Ishikawa (cell line): ENCODE data around the gene UBALD1.

Experiments used
- CEBPB ChIP-seq: IDR thresholded peaks from 2 replicates; pipeline ENCODE4 v1.6.1; 2012
- CREB1 ChIP-seq: IDR thresholded peaks from 2 replicates; pipeline ENCODE4 v1.6.1; 2012; ENCODE audit warnings: low read depth
- EGR1 ChIP-seq: IDR thresholded peaks from 2 replicates; pipeline ENCODE4 v1.6.1; 2012
- EP300 ChIP-seq: IDR thresholded peaks from 2 replicates; pipeline ENCODE4 v1.6.1; 2012; ENCODE audit warnings: borderline replicate concordance
- FOXM1 ChIP-seq: IDR thresholded peaks from 2 replicates; pipeline ENCODE4 v1.6.1; 2012; ENCODE audit warnings: low read depth, borderline replicate concordance
- NFIC ChIP-seq: IDR thresholded peaks from 2 replicates; pipeline ENCODE4 v1.6.1; 2012
- RAD21 ChIP-seq: IDR thresholded peaks from 2 replicates; pipeline ENCODE4 v1.6.1; 2012; ENCODE audit warnings: low read depth
- TAF1 ChIP-seq: IDR thresholded peaks from 2 replicates; pipeline ENCODE4 v1.6.1; 2012; ENCODE audit warnings: low read depth, mild to moderate bottlenecking
- TCF12 ChIP-seq: IDR thresholded peaks from 2 replicates; pipeline ENCODE4 v1.6.1; 2012; ENCODE audit warnings: low read depth
- TEAD4 ChIP-seq: IDR thresholded peaks from 2 replicates; pipeline ENCODE4 v1.6.1; 2012
- YY1 ChIP-seq: IDR thresholded peaks from 2 replicates; pipeline ENCODE4 v1.6.1; 2012; ENCODE audit warnings: low read depth
- ZBTB7A ChIP-seq: IDR thresholded peaks from 2 replicates; pipeline ENCODE4 v1.6.1; 2012; ENCODE audit warnings: low read depth
- TF ChIP-seq, protein P1 (sequence below): IDR thresholded peaks from 2 replicates; pipeline ENCODE4 v1.6.1; 2012
- TF ChIP-seq, protein P2 (sequence below): IDR thresholded peaks from 2 replicates; pipeline ENCODE4 v1.6.1; 2012
- TF ChIP-seq, protein P3 (sequence below): IDR thresholded peaks from 2 replicates; pipeline ENCODE4 v1.6.1; 2012; ENCODE audit warnings: low read depth, mild to moderate bottlenecking

Gene UBALD1

DNA sequence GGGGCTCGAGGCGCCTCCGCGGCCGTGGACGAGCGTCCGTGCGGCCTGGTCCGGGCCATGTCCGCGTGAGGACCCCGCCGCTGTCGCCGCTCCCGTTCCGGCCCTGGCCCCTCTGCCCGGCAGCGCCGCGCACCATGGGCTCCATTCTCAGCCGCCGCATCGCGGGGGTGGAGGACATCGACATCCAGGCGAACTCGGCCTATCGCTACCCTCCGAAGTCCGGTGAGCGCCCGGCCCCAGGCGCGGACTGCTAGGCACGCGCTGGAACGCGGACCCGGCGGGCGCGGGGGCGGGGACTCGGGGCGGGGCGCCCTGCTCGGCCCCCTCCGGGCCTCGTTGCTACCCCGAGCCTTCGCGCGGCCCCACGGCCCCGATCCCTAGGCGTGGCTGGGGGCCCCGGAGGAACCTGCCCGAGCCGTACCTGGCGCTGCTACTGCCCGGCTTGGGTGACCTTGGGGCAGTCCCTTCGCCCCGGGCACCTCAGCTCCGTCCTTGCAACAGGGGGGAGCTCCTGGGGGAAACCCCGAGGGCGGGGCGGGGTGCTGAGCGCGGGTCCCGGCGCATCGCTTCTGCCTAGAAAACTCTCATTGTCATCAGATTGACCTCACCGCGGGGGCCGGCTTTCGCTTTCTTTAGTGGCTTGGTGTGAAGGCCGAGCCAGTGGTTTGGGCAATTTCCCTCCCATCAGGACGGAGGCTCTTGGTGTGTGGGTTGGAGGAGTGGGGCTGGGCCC lies 10.3 kb upstream of the UBALD1 start:
- TF ChIP-seq TAF1 (peak; percentile 58; the same call in 1 of the 2 replicates), ZBTB7A (peak; percentile 42; the same call in 1 of the 2 replicates), EGR1 (peak; percentile 39; the same call in 1 of the 2 replicates), FOXM1 (no peak), YY1 (peak; percentile 31; the same call in 1 of the 2 replicates), CREB1 (no peak)

DNA sequence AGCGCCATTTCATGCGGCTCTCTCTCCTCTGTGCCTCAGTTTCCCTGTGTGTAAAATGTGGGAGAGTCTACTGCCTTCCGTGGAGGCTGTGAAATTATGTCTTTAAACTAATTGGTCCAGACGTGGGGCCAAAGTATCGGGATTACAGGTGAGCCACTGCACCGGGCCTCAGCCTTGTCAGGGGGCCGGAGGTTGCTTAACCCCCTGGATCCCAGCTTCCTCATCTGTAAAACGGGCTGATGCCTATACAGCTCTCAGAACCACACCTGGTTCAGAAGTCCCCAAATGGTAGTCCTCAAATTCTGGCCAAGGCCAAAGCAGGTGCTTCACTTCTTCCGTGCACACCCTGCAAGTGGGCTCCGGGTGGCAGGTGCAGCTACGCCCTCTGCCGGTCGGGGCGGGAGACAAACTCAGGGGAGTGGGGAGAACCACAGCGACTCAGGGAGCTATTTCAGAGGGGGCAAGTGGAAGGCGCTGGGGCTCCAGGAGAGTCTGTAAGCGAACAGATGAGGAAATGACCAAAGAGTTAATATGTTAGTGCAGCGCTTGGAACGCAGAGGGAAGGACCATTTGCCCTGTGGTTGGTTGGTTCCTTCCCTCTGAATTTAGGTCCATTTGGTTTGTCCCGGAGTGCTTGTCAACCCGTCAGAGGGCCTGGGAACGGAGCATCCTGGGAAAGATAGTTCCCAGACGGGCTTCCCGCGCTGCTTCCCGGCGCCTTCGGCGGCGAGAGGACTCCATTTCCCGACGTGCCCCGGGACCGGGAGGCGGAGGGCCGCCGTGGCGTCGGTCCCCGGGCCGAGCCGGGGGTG lies 9.5 kb upstream of the UBALD1 start, which contains the start of gene MGRN1:
TSS of gene MGRN1 (plus strand) at position 812 of the 812 bp plus-strand sequence. CDS start 135 bp downstream, outside the sequence.
- TF ChIP-seq CREB1 (peak; percentile 79), EP300 (peak; percentile 45; the same call in 1 of the 2 replicates), EGR1 (no peak), NFIC (no peak), RAD21 (peak; percentile 67; the same call in 1 of the 2 replicates)
- TF ChIP-seq, protein P1, sequence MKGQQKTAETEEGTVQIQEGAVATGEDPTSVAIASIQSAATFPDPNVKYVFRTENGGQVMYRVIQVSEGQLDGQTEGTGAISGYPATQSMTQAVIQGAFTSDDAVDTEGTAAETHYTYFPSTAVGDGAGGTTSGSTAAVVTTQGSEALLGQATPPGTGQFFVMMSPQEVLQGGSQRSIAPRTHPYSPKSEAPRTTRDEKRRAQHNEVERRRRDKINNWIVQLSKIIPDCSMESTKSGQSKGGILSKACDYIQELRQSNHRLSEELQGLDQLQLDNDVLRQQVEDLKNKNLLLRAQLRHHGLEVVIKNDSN: no peak
- TF ChIP-seq, protein P2, sequence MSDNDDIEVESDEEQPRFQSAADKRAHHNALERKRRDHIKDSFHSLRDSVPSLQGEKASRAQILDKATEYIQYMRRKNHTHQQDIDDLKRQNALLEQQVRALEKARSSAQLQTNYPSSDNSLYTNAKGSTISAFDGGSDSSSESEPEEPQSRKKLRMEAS: peak; percentile 70

DNA sequence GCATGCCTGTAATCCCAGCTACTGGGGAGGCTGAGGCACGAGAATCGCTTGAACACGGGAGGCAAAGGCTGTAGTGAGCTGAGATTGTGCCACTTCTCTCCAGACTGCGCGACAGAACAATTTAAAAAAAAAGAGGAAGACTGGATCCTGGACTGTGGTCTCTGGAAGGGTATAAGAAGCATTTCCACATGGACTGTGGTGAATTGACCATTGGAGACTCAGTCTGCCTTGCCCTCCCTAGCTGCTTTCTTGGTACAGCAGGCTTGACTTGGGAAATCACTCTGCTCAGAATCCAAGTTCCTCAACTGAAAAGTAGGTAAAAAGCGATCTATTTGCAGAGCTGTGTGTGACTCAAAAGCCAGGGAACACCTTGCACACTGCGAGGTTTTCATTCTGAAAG lies 8.9 kb upstream of the UBALD1 start:
- TF ChIP-seq TAF1 (no peak), RAD21 (no peak), CREB1 (no peak), CEBPB (no peak), ZBTB7A (no peak), YY1 (no peak)
- TF ChIP-seq, protein P3, sequence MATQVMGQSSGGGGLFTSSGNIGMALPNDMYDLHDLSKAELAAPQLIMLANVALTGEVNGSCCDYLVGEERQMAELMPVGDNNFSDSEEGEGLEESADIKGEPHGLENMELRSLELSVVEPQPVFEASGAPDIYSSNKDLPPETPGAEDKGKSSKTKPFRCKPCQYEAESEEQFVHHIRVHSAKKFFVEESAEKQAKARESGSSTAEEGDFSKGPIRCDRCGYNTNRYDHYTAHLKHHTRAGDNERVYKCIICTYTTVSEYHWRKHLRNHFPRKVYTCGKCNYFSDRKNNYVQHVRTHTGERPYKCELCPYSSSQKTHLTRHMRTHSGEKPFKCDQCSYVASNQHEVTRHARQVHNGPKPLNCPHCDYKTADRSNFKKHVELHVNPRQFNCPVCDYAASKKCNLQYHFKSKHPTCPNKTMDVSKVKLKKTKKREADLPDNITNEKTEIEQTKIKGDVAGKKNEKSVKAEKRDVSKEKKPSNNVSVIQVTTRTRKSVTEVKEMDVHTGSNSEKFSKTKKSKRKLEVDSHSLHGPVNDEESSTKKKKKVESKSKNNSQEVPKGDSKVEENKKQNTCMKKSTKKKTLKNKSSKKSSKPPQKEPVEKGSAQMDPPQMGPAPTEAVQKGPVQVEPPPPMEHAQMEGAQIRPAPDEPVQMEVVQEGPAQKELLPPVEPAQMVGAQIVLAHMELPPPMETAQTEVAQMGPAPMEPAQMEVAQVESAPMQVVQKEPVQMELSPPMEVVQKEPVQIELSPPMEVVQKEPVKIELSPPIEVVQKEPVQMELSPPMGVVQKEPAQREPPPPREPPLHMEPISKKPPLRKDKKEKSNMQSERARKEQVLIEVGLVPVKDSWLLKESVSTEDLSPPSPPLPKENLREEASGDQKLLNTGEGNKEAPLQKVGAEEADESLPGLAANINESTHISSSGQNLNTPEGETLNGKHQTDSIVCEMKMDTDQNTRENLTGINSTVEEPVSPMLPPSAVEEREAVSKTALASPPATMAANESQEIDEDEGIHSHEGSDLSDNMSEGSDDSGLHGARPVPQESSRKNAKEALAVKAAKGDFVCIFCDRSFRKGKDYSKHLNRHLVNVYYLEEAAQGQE: no peak

DNA sequence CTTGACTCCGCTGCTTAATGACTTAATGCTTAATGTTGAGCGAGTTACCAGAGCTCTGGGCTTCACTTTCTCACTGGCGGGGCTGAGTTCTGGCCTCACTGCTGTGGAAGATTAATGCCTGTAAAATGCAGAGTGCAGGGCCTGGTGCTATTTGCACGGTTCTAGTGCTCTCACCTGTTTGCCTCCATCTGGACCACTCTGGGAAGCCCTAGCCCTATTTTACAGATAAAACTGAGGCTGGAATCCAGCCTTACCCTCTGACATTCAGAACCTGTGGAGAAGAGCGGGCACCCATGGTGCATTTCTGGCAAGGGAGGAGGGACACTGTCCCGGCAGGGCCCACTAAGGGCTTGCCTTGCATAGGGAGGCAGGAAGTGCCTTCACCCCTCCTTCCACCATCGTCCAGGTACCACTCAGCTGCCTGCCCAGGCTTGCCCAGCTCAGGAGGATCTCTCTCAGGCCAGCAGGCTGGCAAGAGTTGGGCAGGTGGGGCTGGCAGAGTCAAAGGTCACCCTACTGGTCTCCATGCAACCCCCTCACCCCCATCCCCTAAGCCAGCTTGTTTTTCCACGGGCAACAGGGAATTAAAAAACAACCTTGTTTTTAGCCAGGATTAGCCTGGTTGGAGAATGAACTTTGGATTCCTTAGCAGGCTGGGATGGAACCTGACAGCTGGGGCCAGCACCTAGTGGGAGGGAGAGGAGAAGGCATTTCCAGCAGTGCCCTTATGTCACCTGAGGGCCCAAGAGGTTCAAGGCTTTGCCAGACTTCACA lies 4.1 kb upstream of the UBALD1 start:
- TF ChIP-seq RAD21: no peak
- no peak for TF ChIP-seq TCF12
- TF ChIP-seq YY1: no peak
- TF ChIP-seq NFIC: no peak
- TF ChIP-seq ZBTB7A: no peak

DNA sequence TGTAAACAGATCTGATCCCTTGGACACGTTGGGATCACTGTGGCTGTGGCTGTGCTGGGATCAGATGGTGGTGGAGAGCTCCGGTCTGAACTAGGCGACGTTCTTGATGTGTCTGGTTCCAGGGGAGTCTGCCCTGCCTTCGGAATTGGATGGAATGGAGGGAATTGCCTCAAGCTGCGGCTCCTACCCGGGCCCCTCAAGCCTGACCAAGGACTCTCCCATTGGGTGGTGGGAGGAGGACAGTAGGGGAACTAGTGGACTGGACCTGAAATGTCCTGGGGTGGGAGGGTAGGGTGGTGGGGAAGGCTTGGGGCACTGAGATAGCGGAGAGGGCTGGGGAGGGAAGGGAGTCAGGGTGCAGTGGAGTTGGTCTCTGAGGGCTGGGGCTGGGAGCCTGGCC lies 3.2 kb upstream of the UBALD1 start:
- TF ChIP-seq TCF12 (no peak), RAD21 (no peak), EGR1 (no peak), FOXM1 (no peak), ZBTB7A (no peak), EP300 (no peak), TAF1 (no peak), CEBPB (no peak), CREB1 (no peak), YY1 (no peak), NFIC (no peak), TEAD4 (no peak)
- TF ChIP-seq, protein P3: no peak
- TF ChIP-seq, protein P1: no peak
- TF ChIP-seq, protein P2: no peak
